DOHH2 (cell line): ENCODE measurements around the gene CYTH4.

Experiments used
- H3F3A ChIP-seq: fragments of 200-600 bp; sonication (generic), shearing (Covaris generic); 2 replicates; pipeline ENCODE4 v1.6.0; 2016; ENCODE audit warnings: antibody characterized with exemption, mild to moderate bottlenecking; ENCODE audit not compliant: control insufficient read depth, insufficient read depth
- H3K27ac ChIP-seq: fragments of 200-600 bp; sonication (generic); 2 replicates; pipeline ENCODE4 v1.5.1; 2014; ENCODE audit warnings: low read depth, mild to moderate bottlenecking, low read length, moderate library complexity
- H3K27me3 ChIP-seq: fragments of 200-600 bp; sonication (generic); 2 replicates; pipeline ENCODE4 v1.6.1; 2014; ENCODE audit warnings: mild to moderate bottlenecking, low read length, mixed read lengths; ENCODE audit not compliant: control insufficient read depth
- H3K36me3 ChIP-seq: fragments of 200-600 bp; sonication (generic); 2 replicates; pipeline ENCODE4 v1.6.1; 2014; ENCODE audit warnings: mild to moderate bottlenecking, low read length, moderate library complexity, mixed read lengths; ENCODE audit not compliant: control insufficient read depth
- H3K4me1 ChIP-seq: fragments of 200-600 bp; sonication (generic); 2 replicates; pipeline ENCODE4 v1.6.1; 2014; ENCODE audit warnings: mild to moderate bottlenecking, low read length, mixed read lengths; ENCODE audit not compliant: control insufficient read depth
- H3K4me2 ChIP-seq: fragments of 200-600 bp; sonication (generic); 2 replicates; pipeline ENCODE4 v1.6.0; 2014; ENCODE audit warnings: mild to moderate bottlenecking, low read length, moderate library complexity
- H3K4me3 ChIP-seq: fragments of 200-600 bp; sonication (generic); 2 replicates; pipeline ENCODE4 v1.5.1; 2014; ENCODE audit warnings: mild to moderate bottlenecking, low read length, mixed read lengths
- H3K79me2 ChIP-seq: fragments of 200-600 bp; sonication (generic); 2 replicates; pipeline ENCODE4 v1.6.1; 2014; ENCODE audit warnings: mild to moderate bottlenecking, low read length, mixed read lengths; ENCODE audit not compliant: control insufficient read depth
- H3K9me2 ChIP-seq: fragments of 200-600 bp; sonication (generic); replicated peaks from 2 replicates; pipeline ENCODE4 v1.6.1; 2014; ENCODE audit warnings: mild to moderate bottlenecking, low read length, mixed read lengths; ENCODE audit not compliant: control insufficient read depth
- H3K9me3 ChIP-seq: fragments of 200-600 bp; sonication (generic); 2 replicates; pipeline ENCODE4 v1.6.1; 2014; ENCODE audit warnings: antibody characterized with exemption, low read length, mixed read lengths; ENCODE audit not compliant: control insufficient read depth, insufficient read depth
- H4K20me1 ChIP-seq: fragments of 200-600 bp; sonication (generic); 2 replicates; pipeline ENCODE4 v1.6.0; 2014; ENCODE audit warnings: low read depth, mild to moderate bottlenecking, antibody characterized with exemption, low read length, moderate library complexity; ENCODE audit not compliant: control insufficient read depth, insufficient read depth
- CTCF ChIP-seq: fragments of 200-600 bp; sonication (generic); IDR thresholded peaks from one replicate; pipeline ENCODE4 v1.5.1; 2014; ENCODE audit warnings: antibody characterized with exemption, mild to moderate bottlenecking, low read depth, low read length; ENCODE audit not compliant: poor library complexity, severe bottlenecking
- EZH2phosphoT487 ChIP-seq: fragments of 200-600 bp; sonication (generic); IDR thresholded peaks from 2 replicates; pipeline ENCODE4 v1.6.1; 2017; ENCODE audit warnings: borderline replicate concordance, mild to moderate bottlenecking, antibody characterized with exemption, low read length, moderate library complexity, mixed read lengths

The CYTH4 gene

GRCh38 chr22:37256075-37256726, 26.1 kb upstream of the CYTH4 start:
- Histone ChIP-seq H3F3A (peaks cover 8% of the 10 kb centered on the region; the same call in 1 of the 2 replicates), H3K9me3 (no peaks in the 10 kb centered on the region), H4K20me1 (no peaks in the 10 kb centered on the region), H3K36me3 (no peaks in the 10 kb centered on the region), H3K4me1 (peaks cover 32% of the 10 kb centered on the region), H3K27ac (no peak overlapping the region), H3K4me2 (no peak overlapping the region), H3K9me2 (no peaks in the 10 kb centered on the region), H3K79me2 (no peaks in the 10 kb centered on the region), H3K4me3 (no peak overlapping the region), H3K27me3 (peaks cover 18% of the 10 kb centered on the region)
- TF ChIP-seq EZH2phosphoT487 (no peak), CTCF (no peak)

GRCh38 chr22:37258005-37258752, 24.1 kb upstream of the CYTH4 start:
- TF ChIP-seq CTCF (no peak), EZH2phosphoT487 (no peak)
- Histone ChIP-seq H3K4me3 (no peak overlapping the region), H3K27ac (no peak overlapping the region), H4K20me1 (no peaks in the 10 kb centered on the region), H3K4me1 (peaks cover 25% of the 10 kb centered on the region), H3K4me2 (no peak overlapping the region), H3K27me3 (peaks cover 18% of the 10 kb centered on the region), H3K36me3 (no peaks in the 10 kb centered on the region), H3K79me2 (no peaks in the 10 kb centered on the region), H3K9me3 (no peaks in the 10 kb centered on the region), H3F3A (no peaks in the 10 kb centered on the region; the same call in 1 of the 2 replicates), H3K9me2 (no peaks in the 10 kb centered on the region)

- H3K4me1 ChIP-seq, result peaks cover 24% of the 10 kb centered on the region
- no peak overlapping the region for H3K4me3 ChIP-seq
- H3K36me3 ChIP-seq, result no peaks in the 10 kb centered on the region
- no peak overlapping the region for H3K27ac ChIP-seq
- H3K27me3 ChIP-seq, result peaks cover 18% of the 10 kb centered on the region
- no peak for TF ChIP-seq EZH2phosphoT487
- no peak for TF ChIP-seq CTCF
- H3F3A ChIP-seq, result no peaks in the 10 kb centered on the region; the same call in 1 of the 2 replicates
- no peaks in the 10 kb centered on the region for H3K79me2 ChIP-seq
- no peaks in the 10 kb centered on the region for H3K9me2 ChIP-seq
- no peaks in the 10 kb centered on the region for H4K20me1 ChIP-seq
- H3K9me3 ChIP-seq, result peaks cover 3% of the 10 kb centered on the region
- peak overlapping the region; percentile 44 for H3K4me2 ChIP-seq
Measured at GRCh38 chr22:37258753-37259401, 23.4 kb upstream of the CYTH4 start.
